ENCODE results near the gene FBXO17. TPM values are rescaled to one million over a fixed set of nuclear protein-coding genes. Genes with fewer than 3 reads are reported as not detected.
"Not testable (repeated sequence)": the region's sequence is repeated elsewhere in the genome, so short reads cannot be mapped to it uniquely, and the experiment has no call there.

The FBXO17 gene
- total RNA-seq, 1 experiment from 2014 or later, result 12.5 TPM

- DNase-seq (ENCODE audit: low read depth), result no peak
Observed at GRCh38 chr19:38944981-38945506, 30.5 kb downstream of the FBXO17 start.

- DNase-seq (ENCODE audit: low read depth), result no peak
Observed at GRCh38 chr19:38942471-38943181, 32.9 kb downstream of the FBXO17 start.

GRCh38 chr19:38941979-38942378, 33.6 kb downstream of the FBXO17 start:
- DNase-seq (ENCODE audit: low read depth), result no peak

- not testable (repeated sequence) for DNase-seq (ENCODE audit: low read depth)
Observed at GRCh38 chr19:38941466-38941865, 34.1 kb downstream of the FBXO17 start.

GRCh38 chr19:38939957-38940356, 35.6 kb downstream of the FBXO17 start:
- DNase-seq (ENCODE audit: low read depth), result no peak

- no peak for DNase-seq (ENCODE audit: low read depth)
Observed at GRCh38 chr19:38933544-38933943, 42.0 kb downstream of the FBXO17 start.

GRCh38 chr19:38932425-38933179, 42.9 kb downstream of the FBXO17 start:
- DNase-seq (ENCODE audit: low read depth), result peak; percentile 49

GRCh38 chr19:38931521-38931793, 44.1 kb downstream of the FBXO17 start:
- no peak for DNase-seq (ENCODE audit: low read depth)

GRCh38 chr19:38930776-38931520, 44.6 kb downstream of the FBXO17 start, which contains the start of gene MRPS12:
TSS of gene MRPS12 (plus strand) at chr19:38930944. CDS start at chr19:38931295, 351 bp downstream.
- peak; percentile 99 for DNase-seq (ENCODE audit: low read depth)

GRCh38 chr19:38929929-38930775, 45.4 kb downstream of the FBXO17 start, which contains the start of gene SARS2:
TSS of gene SARS2 (minus strand) at chr19:38930763. CDS start at chr19:38930736, 27 bp downstream.
- DNase-seq (ENCODE audit: low read depth), result peak; percentile 92

- DNase-seq (ENCODE audit: low read depth), result no peak
Observed at GRCh38 chr19:38928391-38929001, 47.0 kb downstream of the FBXO17 start.

GRCh38 chr19:38924388-38924787, 51.2 kb downstream of the FBXO17 start:
- DNase-seq (ENCODE audit: low read depth), result no peak

- no peak for DNase-seq (ENCODE audit: low read depth)
Observed at GRCh38 chr19:38922482-38922881, 53.1 kb downstream of the FBXO17 start.

GRCh38 chr19:38921420-38922274, 53.9 kb downstream of the FBXO17 start:
- DNase-seq (ENCODE audit: low read depth), result no peak

GRCh38 chr19:38920602-38921419, 54.7 kb downstream of the FBXO17 start:
- DNase-seq (ENCODE audit: low read depth), result no peak

- no peak for DNase-seq (ENCODE audit: low read depth)
Observed at GRCh38 chr19:38919837-38920601, 55.5 kb downstream of the FBXO17 start.

- DNase-seq (ENCODE audit: low read depth), result no peak
Observed at GRCh38 chr19:38918526-38918925, 57.0 kb downstream of the FBXO17 start.

GRCh38 chr19:38917921-38918491, 57.5 kb downstream of the FBXO17 start:
- peak; percentile 23 for DNase-seq (ENCODE audit: low read depth)

Data from RPMI7951 (cell line).